ENCODE measurements around the gene CBFB.
"Not testable (repeated sequence)": the region's sequence is repeated elsewhere in the genome, so short reads cannot be mapped to it uniquely, and the experiment has no call there.

Gene CBFB

DNA sequence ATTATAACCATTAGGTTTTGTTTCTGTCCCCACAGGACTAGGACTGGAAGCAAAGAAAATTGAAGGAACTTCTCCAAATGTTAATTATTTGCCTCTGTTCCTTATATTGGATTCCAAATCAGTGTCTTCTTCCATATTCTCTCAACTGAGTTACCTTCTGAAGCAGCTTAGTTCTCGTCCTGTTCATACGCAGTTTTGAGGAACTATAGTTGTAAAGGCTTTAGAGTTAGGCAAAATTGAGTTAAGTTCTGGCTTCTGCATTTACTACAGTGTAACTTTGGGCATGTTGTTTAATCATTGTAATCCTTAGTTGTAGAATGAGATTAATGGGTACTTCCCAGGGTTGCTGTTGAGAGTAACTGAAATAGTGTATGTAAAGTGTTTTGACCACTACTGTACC lies 11.2 kb downstream of the CBFB start:
- no peak overlapping the region for H3K4me3 ChIP-seq (ENCODE audit: low read depth, low read length)
- TF ChIP-seq, protein P1, sequence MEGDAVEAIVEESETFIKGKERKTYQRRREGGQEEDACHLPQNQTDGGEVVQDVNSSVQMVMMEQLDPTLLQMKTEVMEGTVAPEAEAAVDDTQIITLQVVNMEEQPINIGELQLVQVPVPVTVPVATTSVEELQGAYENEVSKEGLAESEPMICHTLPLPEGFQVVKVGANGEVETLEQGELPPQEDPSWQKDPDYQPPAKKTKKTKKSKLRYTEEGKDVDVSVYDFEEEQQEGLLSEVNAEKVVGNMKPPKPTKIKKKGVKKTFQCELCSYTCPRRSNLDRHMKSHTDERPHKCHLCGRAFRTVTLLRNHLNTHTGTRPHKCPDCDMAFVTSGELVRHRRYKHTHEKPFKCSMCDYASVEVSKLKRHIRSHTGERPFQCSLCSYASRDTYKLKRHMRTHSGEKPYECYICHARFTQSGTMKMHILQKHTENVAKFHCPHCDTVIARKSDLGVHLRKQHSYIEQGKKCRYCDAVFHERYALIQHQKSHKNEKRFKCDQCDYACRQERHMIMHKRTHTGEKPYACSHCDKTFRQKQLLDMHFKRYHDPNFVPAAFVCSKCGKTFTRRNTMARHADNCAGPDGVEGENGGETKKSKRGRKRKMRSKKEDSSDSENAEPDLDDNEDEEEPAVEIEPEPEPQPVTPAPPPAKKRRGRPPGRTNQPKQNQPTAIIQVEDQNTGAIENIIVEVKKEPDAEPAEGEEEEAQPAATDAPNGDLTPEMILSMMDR (IDR thresholded peaks at IDR 0.05; ENCODE audit: low read depth, low read length, missing control alignments): no peak
- DNase-seq (ENCODE audit: low read depth): no peak
- in situ Hi-C loops (cut with HindIII; ENCODE audit: low sequenced_read_pairs): loop anchor here (5.0 kb wide), 1 partner anchor 102 kb away; no protein-coding TSS in a partner anchor

DNA sequence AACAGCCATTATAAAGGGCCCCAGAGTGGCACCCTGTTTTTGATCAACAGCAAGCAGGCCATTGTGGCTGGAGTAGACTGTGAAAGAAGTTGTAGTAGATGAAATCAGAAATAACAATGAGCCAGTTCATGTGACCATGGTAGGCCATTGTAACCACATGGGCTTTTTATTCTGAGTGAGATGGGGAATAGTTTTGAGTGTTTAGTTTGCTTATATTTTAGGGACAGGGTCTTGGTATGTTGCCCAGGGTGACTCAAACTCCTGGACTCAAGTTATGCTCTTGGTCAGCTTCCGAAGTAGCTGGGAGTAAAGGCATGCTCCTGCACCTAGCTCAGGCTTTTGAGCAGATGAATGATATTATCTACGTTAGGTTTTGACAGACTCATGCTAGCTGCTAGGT lies 12.0 kb downstream of the CBFB start:
- in situ Hi-C loops (cut with HindIII; ENCODE audit: low sequenced_read_pairs): loop anchor here (5.0 kb wide), 1 partner anchor 101 kb away; no protein-coding TSS in a partner anchor
- TF ChIP-seq, protein P1 (IDR thresholded peaks at IDR 0.05; ENCODE audit: low read depth, low read length, missing control alignments): no peak
- peak; percentile 44 for DNase-seq (ENCODE audit: low read depth)
- no peak overlapping the region for H3K4me3 ChIP-seq (ENCODE audit: low read depth, low read length)

DNA sequence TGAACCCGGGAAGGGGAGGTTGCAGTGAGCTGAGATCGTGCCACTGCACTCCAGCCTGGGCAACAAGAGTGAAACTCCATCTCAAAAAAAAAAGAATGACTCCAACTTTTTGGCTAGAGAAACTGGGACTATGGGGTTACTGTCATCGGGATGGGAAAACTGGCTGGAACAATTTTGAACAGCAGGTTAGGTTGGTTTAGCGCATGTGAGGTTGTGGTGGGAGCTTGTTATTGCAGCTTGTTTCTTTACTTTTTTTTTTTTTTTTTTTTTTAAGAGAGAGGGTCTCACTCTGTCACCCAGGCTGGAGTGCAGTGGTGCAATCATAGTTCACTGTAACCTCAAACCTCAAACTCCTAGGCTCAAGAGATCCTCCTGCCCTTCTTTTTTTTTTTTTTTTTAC lies 12.6 kb downstream of the CBFB start:
- TF ChIP-seq, protein P1 (IDR thresholded peaks at IDR 0.05; ENCODE audit: low read depth, low read length, missing control alignments): peak; percentile 6
- not testable (repeated sequence) for H3K4me3 ChIP-seq (ENCODE audit: low read depth, low read length); DNase-seq (ENCODE audit: low read depth)
- in situ Hi-C loops (cut with HindIII; ENCODE audit: low sequenced_read_pairs): loop anchor here (5.0 kb wide), 1 partner anchor 101 kb away; no protein-coding TSS in a partner anchor

DNA sequence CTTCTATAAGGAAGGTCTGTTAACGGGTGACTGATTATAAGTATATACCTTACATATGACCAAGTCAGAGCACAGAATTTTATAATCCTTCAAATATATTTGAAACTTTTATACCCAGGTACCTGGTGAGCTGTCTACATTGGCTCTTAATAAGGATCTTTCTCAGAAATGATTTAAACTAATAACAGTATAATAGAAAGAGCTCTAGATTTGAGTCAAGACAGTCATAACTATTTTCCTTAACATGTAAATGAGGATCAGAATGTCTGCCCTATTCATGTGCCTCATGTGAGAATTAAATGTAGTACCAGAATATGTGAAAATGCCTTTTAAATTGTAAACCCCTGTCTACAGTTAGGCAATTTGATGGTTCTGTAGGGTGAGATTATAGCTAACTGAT lies 14.5 kb downstream of the CBFB start:
- no peak overlapping the region for H3K4me3 ChIP-seq (ENCODE audit: low read depth, low read length)
- in situ Hi-C loops (cut with HindIII; ENCODE audit: low sequenced_read_pairs): loop anchor here (5.0 kb wide), 1 partner anchor 99 kb away; no protein-coding TSS in a partner anchor
- TF ChIP-seq, protein P1 (IDR thresholded peaks at IDR 0.05; ENCODE audit: low read depth, low read length, missing control alignments): no peak
- DNase-seq (ENCODE audit: low read depth): no peak

DNA sequence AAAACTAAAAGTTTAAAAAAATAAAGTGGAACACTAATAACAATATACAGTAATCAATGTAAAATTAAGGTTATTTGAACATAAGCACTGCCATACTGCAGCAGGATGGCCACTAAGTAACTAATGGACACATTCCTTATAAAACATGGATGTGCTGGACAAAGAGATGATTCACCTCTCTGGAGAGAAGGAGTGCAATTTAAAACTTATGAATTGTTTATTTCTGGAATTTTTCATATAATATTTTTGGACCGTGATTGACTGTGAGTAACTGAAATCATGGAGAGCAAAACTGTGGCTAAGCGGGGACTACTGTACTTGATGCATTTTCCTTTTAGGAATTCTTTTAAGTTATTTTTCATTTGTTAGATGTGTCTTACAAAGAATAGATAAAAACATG lies 21.8 kb downstream of the CBFB start:
- TF ChIP-seq, protein P1 (IDR thresholded peaks at IDR 0.05; ENCODE audit: low read depth, low read length, missing control alignments): no peak
- H3K4me3 ChIP-seq (ENCODE audit: low read depth, low read length): no peak overlapping the region
- in situ Hi-C loops (cut with HindIII; ENCODE audit: low sequenced_read_pairs): no loop called here
- DNase-seq (ENCODE audit: low read depth): no peak

DNA sequence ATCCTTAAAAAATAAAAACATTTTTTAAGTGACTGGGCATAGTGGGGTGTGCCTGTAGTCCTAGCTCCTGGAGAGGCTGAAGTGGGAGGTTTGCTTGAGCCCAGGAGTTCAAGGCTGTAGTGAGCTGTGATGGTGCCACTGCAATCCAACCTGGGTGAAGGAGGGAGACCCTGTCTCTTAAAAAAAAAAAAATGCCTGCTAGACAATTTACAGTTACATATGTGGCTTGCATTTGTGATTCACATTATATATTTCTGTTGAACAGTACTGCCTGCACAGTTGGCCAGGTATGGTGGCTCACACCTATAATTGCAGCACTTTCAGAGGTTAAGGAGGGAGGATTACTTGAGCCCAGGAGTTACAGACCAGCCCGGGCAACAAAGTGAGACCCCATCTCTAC lies 23.4 kb downstream of the CBFB start:
- no peak for DNase-seq (ENCODE audit: low read depth)
- in situ Hi-C loops (cut with HindIII; ENCODE audit: low sequenced_read_pairs): no loop called here
- no peak overlapping the region for H3K4me3 ChIP-seq (ENCODE audit: low read depth, low read length)

More for the DNA sequence above, 23.4 kb downstream of the CBFB start:
- TF ChIP-seq, protein P1 (IDR thresholded peaks at IDR 0.05; ENCODE audit: low read depth, low read length, missing control alignments): no peak
